ENCODE data around the gene KIAA0232.
"Not testable (repeated sequence)": the region's sequence is repeated elsewhere in the genome, so short reads cannot be mapped to it uniquely, and the experiment has no call there.

KIAA0232 gene

GRCh38 chr4:6829086-6829485 lies 46.6 kb downstream of the KIAA0232 start:
- H3K9me3 Mint-ChIP-seq (ENCODE audit: low read depth), result no peaks in the 10 kb centered on the region
- H3K27ac Mint-ChIP-seq, result no peak overlapping the region
- H3K4me3 Mint-ChIP-seq, result no peak overlapping the region
- H3K27me3 Mint-ChIP-seq, result no peaks in the 10 kb centered on the region
- peaks cover 11% of the 10 kb centered on the region for H3K36me3 Mint-ChIP-seq
- peaks cover 45% of the 10 kb centered on the region for H3K4me1 Mint-ChIP-seq (ENCODE audit: low read depth)

- Mint-ChIP-seq H3K36me3 (peaks cover 14% of the 10 kb centered on the region), H3K4me3 (no peak overlapping the region), H3K4me1 (ENCODE audit: low read depth) (peaks cover 20% of the 10 kb centered on the region), H3K9me3 (ENCODE audit: low read depth) (no peaks in the 10 kb centered on the region), H3K27me3 (no peaks in the 10 kb centered on the region), H3K27ac (no peak overlapping the region)
Measured at GRCh38 chr4:6834867-6835266, 52.3 kb downstream of the KIAA0232 start.

- Mint-ChIP-seq H3K36me3 (peaks cover 14% of the 10 kb centered on the region), H3K4me1 (ENCODE audit: low read depth) (peaks cover 20% of the 10 kb centered on the region)
- not testable (repeated sequence) for H3K27me3 Mint-ChIP-seq; H3K4me3 Mint-ChIP-seq; H3K27ac Mint-ChIP-seq; H3K9me3 Mint-ChIP-seq (ENCODE audit: low read depth)
Measured at GRCh38 chr4:6835616-6836015, 53.1 kb downstream of the KIAA0232 start.

GRCh38 chr4:6837106-6837505 lies 54.6 kb downstream of the KIAA0232 start:
- H3K9me3 Mint-ChIP-seq (ENCODE audit: low read depth); H3K27me3 Mint-ChIP-seq; H3K27ac Mint-ChIP-seq; H3K4me3 Mint-ChIP-seq: not testable (repeated sequence)
- Mint-ChIP-seq H3K36me3 (peaks cover 12% of the 10 kb centered on the region), H3K4me1 (ENCODE audit: low read depth) (peaks cover 12% of the 10 kb centered on the region)

GRCh38 chr4:6839579-6839978 lies 57.1 kb downstream of the KIAA0232 start:
- Mint-ChIP-seq H3K36me3 (peaks cover 12% of the 10 kb centered on the region), H3K27me3 (no peaks in the 10 kb centered on the region), H3K9me3 (ENCODE audit: low read depth) (no peaks in the 10 kb centered on the region), H3K4me1 (ENCODE audit: low read depth) (peaks cover 8% of the 10 kb centered on the region), H3K27ac (no peak overlapping the region), H3K4me3 (no peak overlapping the region)

GRCh38 chr4:6840062-6840976 lies 57.8 kb downstream of the KIAA0232 start:
- Mint-ChIP-seq H3K27ac (no peak overlapping the region), H3K4me3 (no peak overlapping the region), H3K27me3 (no peaks in the 10 kb centered on the region), H3K36me3 (peaks cover 15% of the 10 kb centered on the region), H3K9me3 (ENCODE audit: low read depth) (no peaks in the 10 kb centered on the region), H3K4me1 (ENCODE audit: low read depth) (peaks cover 8% of the 10 kb centered on the region)

- no peak overlapping the region for H3K27ac Mint-ChIP-seq
- H3K36me3 Mint-ChIP-seq, result peaks cover 9% of the 10 kb centered on the region
- H3K27me3 Mint-ChIP-seq, result no peaks in the 10 kb centered on the region
- no peaks in the 10 kb centered on the region for H3K9me3 Mint-ChIP-seq (ENCODE audit: low read depth)
- peaks cover 4% of the 10 kb centered on the region for H3K4me1 Mint-ChIP-seq (ENCODE audit: low read depth)
- H3K4me3 Mint-ChIP-seq, result no peak overlapping the region
Measured at GRCh38 chr4:6845027-6845426, 62.5 kb downstream of the KIAA0232 start.

- H3K36me3 Mint-ChIP-seq, result peaks cover 9% of the 10 kb centered on the region
Measured at GRCh38 chr4:6845574-6845973, 63.0 kb downstream of the KIAA0232 start.

GRCh38 chr4:6847178-6847577 lies 64.7 kb downstream of the KIAA0232 start:
- no peak overlapping the region for H3K4me3 Mint-ChIP-seq
- peaks cover 4% of the 10 kb centered on the region for H3K4me1 Mint-ChIP-seq (ENCODE audit: low read depth)
- H3K27me3 Mint-ChIP-seq, result no peaks in the 10 kb centered on the region
- H3K9me3 Mint-ChIP-seq (ENCODE audit: low read depth), result no peaks in the 10 kb centered on the region
- H3K27ac Mint-ChIP-seq, result no peak overlapping the region
- H3K36me3 Mint-ChIP-seq, result peaks cover 15% of the 10 kb centered on the region

More at GRCh38 chr4:6845574-6845973, 63.0 kb downstream of the KIAA0232 start:
- Mint-ChIP-seq H3K9me3 (ENCODE audit: low read depth) (no peaks in the 10 kb centered on the region), H3K27me3 (no peaks in the 10 kb centered on the region), H3K27ac (no peak overlapping the region), H3K4me3 (no peak overlapping the region), H3K4me1 (ENCODE audit: low read depth) (peaks cover 4% of the 10 kb centered on the region)

- Mint-ChIP-seq H3K4me3 (no peak overlapping the region), H3K9me3 (ENCODE audit: low read depth) (no peaks in the 10 kb centered on the region)
Measured at GRCh38 chr4:6848717-6849305, 66.3 kb downstream of the KIAA0232 start.

GRCh38 chr4:6849691-6850090 lies 67.2 kb downstream of the KIAA0232 start:
- H3K27ac Mint-ChIP-seq, result peak overlapping the region; percentile 28
- no peak overlapping the region for H3K4me3 Mint-ChIP-seq
- peaks cover 18% of the 10 kb centered on the region for H3K36me3 Mint-ChIP-seq
- H3K4me1 Mint-ChIP-seq (ENCODE audit: low read depth), result peaks cover 14% of the 10 kb centered on the region
- no peaks in the 10 kb centered on the region for H3K9me3 Mint-ChIP-seq (ENCODE audit: low read depth)
- H3K27me3 Mint-ChIP-seq, result no peaks in the 10 kb centered on the region

More at GRCh38 chr4:6848717-6849305, 66.3 kb downstream of the KIAA0232 start:
- H3K27me3 Mint-ChIP-seq, result no peaks in the 10 kb centered on the region
- H3K4me1 Mint-ChIP-seq (ENCODE audit: low read depth), result peaks cover 7% of the 10 kb centered on the region
- peaks cover 18% of the 10 kb centered on the region for H3K36me3 Mint-ChIP-seq
- no peak overlapping the region for H3K27ac Mint-ChIP-seq

GRCh38 chr4:6851431-6851830 lies 68.9 kb downstream of the KIAA0232 start:
- Mint-ChIP-seq H3K4me3 (no peak overlapping the region), H3K4me1 (ENCODE audit: low read depth) (peaks cover 23% of the 10 kb centered on the region), H3K27me3 (no peaks in the 10 kb centered on the region), H3K36me3 (peaks cover 14% of the 10 kb centered on the region), H3K9me3 (ENCODE audit: low read depth) (no peaks in the 10 kb centered on the region), H3K27ac (no peak overlapping the region)

GRCh38 chr4:6851962-6852361 lies 69.4 kb downstream of the KIAA0232 start:
- Mint-ChIP-seq H3K4me1 (ENCODE audit: low read depth) (peaks cover 22% of the 10 kb centered on the region), H3K27me3 (no peaks in the 10 kb centered on the region), H3K4me3 (no peak overlapping the region), H3K9me3 (ENCODE audit: low read depth) (no peaks in the 10 kb centered on the region), H3K27ac (no peak overlapping the region), H3K36me3 (peaks cover 14% of the 10 kb centered on the region)

- H3K36me3 Mint-ChIP-seq, result peaks cover 14% of the 10 kb centered on the region
- H3K4me1 Mint-ChIP-seq (ENCODE audit: low read depth), result peaks cover 19% of the 10 kb centered on the region
- no peak overlapping the region for H3K4me3 Mint-ChIP-seq
- no peaks in the 10 kb centered on the region for H3K9me3 Mint-ChIP-seq (ENCODE audit: low read depth)
- H3K27me3 Mint-ChIP-seq, result no peaks in the 10 kb centered on the region
- no peak overlapping the region for H3K27ac Mint-ChIP-seq
Measured at GRCh38 chr4:6852582-6852981, 70.1 kb downstream of the KIAA0232 start.

- Mint-ChIP-seq H3K36me3 (peaks cover 14% of the 10 kb centered on the region), H3K27me3 (no peaks in the 10 kb centered on the region), H3K9me3 (ENCODE audit: low read depth) (no peaks in the 10 kb centered on the region), H3K27ac (no peak overlapping the region), H3K4me3 (no peak overlapping the region), H3K4me1 (ENCODE audit: low read depth) (peaks cover 19% of the 10 kb centered on the region)
Measured at GRCh38 chr4:6854098-6854744, 71.7 kb downstream of the KIAA0232 start.
